ENCODE measurements around the gene NISCH. TPM values are rescaled to one million over a fixed set of nuclear protein-coding genes. Genes with fewer than 3 reads are reported as not detected.

Gene NISCH
- total and polyA plus RNA-seq, 2 of the 8 experiments (the other 6 are each of a cell fraction or from before 2014, with no cell fraction given), result 71.2 to 71.9 TPM

GRCh38 chr3:52406791-52407510 is 48.5 kb upstream of the NISCH start (continued):
- TF ChIP-seq, protein P1, sequence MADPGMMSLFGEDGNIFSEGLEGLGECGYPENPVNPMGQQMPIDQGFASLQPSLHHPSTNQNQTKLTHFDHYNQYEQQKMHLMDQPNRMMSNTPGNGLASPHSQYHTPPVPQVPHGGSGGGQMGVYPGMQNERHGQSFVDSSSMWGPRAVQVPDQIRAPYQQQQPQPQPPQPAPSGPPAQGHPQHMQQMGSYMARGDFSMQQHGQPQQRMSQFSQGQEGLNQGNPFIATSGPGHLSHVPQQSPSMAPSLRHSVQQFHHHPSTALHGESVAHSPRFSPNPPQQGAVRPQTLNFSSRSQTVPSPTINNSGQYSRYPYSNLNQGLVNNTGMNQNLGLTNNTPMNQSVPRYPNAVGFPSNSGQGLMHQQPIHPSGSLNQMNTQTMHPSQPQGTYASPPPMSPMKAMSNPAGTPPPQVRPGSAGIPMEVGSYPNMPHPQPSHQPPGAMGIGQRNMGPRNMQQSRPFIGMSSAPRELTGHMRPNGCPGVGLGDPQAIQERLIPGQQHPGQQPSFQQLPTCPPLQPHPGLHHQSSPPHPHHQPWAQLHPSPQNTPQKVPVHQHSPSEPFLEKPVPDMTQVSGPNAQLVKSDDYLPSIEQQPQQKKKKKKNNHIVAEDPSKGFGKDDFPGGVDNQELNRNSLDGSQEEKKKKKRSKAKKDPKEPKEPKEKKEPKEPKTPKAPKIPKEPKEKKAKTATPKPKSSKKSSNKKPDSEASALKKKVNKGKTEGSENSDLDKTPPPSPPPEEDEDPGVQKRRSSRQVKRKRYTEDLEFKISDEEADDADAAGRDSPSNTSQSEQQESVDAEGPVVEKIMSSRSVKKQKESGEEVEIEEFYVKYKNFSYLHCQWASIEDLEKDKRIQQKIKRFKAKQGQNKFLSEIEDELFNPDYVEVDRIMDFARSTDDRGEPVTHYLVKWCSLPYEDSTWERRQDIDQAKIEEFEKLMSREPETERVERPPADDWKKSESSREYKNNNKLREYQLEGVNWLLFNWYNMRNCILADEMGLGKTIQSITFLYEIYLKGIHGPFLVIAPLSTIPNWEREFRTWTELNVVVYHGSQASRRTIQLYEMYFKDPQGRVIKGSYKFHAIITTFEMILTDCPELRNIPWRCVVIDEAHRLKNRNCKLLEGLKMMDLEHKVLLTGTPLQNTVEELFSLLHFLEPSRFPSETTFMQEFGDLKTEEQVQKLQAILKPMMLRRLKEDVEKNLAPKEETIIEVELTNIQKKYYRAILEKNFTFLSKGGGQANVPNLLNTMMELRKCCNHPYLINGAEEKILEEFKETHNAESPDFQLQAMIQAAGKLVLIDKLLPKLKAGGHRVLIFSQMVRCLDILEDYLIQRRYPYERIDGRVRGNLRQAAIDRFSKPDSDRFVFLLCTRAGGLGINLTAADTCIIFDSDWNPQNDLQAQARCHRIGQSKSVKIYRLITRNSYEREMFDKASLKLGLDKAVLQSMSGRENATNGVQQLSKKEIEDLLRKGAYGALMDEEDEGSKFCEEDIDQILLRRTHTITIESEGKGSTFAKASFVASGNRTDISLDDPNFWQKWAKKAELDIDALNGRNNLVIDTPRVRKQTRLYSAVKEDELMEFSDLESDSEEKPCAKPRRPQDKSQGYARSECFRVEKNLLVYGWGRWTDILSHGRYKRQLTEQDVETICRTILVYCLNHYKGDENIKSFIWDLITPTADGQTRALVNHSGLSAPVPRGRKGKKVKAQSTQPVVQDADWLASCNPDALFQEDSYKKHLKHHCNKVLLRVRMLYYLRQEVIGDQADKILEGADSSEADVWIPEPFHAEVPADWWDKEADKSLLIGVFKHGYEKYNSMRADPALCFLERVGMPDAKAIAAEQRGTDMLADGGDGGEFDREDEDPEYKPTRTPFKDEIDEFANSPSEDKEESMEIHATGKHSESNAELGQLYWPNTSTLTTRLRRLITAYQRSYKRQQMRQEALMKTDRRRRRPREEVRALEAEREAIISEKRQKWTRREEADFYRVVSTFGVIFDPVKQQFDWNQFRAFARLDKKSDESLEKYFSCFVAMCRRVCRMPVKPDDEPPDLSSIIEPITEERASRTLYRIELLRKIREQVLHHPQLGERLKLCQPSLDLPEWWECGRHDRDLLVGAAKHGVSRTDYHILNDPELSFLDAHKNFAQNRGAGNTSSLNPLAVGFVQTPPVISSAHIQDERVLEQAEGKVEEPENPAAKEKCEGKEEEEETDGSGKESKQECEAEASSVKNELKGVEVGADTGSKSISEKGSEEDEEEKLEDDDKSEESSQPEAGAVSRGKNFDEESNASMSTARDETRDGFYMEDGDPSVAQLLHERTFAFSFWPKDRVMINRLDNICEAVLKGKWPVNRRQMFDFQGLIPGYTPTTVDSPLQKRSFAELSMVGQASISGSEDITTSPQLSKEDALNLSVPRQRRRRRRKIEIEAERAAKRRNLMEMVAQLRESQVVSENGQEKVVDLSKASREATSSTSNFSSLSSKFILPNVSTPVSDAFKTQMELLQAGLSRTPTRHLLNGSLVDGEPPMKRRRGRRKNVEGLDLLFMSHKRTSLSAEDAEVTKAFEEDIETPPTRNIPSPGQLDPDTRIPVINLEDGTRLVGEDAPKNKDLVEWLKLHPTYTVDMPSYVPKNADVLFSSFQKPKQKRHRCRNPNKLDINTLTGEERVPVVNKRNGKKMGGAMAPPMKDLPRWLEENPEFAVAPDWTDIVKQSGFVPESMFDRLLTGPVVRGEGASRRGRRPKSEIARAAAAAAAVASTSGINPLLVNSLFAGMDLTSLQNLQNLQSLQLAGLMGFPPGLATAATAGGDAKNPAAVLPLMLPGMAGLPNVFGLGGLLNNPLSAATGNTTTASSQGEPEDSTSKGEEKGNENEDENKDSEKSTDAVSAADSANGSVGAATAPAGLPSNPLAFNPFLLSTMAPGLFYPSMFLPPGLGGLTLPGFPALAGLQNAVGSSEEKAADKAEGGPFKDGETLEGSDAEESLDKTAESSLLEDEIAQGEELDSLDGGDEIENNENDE (IDR thresholded peaks at IDR 0.05; ENCODE audit: insufficient replicate concordance, low read length), result no peak
- no peak for TF ChIP-seq TEAD4 (IDR thresholded peaks at IDR 0.05; ENCODE audit: low read depth, low read length)
- TF ChIP-seq, protein P2, sequence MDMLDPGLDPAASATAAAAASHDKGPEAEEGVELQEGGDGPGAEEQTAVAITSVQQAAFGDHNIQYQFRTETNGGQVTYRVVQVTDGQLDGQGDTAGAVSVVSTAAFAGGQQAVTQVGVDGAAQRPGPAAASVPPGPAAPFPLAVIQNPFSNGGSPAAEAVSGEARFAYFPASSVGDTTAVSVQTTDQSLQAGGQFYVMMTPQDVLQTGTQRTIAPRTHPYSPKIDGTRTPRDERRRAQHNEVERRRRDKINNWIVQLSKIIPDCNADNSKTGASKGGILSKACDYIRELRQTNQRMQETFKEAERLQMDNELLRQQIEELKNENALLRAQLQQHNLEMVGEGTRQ (IDR thresholded peaks at IDR 0.05; ENCODE audit: low read length), result no peak

Measured in H1 (cell line).